LNCAP (cell line): ENCODE results near the gene EFCAB5.
A peak's percentile ranks its signal among the peaks of the same experiment; 100 is the strongest.

Experiments used
- TF ChIP-seq, protein P1 (sequence below): fragments of 450-650 bp; IDR thresholded peaks from 2 replicates; pipeline ENCODE4 v1.5.1; 2017; ENCODE audit warnings: mild to moderate bottlenecking

The EFCAB5 gene

DNA sequence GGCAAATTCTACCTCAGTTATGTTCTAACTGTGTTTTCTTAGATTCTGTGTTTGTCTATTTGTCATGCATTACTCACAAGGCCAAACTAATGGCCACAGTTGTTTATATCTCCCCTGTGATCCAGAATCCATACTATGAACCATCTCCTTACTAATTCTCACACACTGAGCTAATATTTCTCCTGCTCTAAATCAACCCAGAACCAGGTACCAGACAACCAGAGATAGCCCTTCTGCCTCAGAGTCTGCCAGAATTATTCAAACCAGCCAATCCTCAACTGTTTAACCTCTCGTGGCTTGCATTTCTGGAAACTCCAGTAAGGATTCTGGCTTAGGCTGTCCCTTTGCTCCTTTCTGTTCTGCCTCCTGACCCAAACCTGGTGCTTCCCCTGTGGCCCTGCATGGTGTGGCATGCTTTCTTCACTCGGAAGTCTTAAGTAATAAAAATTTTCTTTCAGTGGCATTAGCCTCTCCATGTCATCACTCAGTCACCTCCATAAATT lies 59.4 kb downstream of the EFCAB5 start:
- TF ChIP-seq, protein P1, sequence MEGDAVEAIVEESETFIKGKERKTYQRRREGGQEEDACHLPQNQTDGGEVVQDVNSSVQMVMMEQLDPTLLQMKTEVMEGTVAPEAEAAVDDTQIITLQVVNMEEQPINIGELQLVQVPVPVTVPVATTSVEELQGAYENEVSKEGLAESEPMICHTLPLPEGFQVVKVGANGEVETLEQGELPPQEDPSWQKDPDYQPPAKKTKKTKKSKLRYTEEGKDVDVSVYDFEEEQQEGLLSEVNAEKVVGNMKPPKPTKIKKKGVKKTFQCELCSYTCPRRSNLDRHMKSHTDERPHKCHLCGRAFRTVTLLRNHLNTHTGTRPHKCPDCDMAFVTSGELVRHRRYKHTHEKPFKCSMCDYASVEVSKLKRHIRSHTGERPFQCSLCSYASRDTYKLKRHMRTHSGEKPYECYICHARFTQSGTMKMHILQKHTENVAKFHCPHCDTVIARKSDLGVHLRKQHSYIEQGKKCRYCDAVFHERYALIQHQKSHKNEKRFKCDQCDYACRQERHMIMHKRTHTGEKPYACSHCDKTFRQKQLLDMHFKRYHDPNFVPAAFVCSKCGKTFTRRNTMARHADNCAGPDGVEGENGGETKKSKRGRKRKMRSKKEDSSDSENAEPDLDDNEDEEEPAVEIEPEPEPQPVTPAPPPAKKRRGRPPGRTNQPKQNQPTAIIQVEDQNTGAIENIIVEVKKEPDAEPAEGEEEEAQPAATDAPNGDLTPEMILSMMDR = no peak

DNA sequence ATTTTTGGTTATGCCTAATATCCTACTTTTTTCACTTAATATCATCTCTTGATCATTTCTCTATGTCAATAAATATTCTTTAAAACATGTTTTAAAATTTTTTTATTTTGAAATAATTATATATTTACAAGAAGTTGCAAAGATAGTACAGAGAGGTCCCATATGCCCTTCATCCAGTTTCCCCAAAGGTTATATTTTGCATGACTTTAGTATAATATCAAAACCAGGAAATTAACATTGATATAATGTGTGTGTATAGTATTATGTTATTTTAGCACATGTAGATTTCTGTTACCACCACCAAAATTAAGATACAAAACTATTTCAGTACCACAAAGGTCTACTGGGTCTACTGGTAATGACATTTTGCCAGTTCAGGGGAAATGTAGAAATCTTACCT lies 60.7 kb downstream of the EFCAB5 start:
- TF ChIP-seq, protein P1 = no peak

DNA sequence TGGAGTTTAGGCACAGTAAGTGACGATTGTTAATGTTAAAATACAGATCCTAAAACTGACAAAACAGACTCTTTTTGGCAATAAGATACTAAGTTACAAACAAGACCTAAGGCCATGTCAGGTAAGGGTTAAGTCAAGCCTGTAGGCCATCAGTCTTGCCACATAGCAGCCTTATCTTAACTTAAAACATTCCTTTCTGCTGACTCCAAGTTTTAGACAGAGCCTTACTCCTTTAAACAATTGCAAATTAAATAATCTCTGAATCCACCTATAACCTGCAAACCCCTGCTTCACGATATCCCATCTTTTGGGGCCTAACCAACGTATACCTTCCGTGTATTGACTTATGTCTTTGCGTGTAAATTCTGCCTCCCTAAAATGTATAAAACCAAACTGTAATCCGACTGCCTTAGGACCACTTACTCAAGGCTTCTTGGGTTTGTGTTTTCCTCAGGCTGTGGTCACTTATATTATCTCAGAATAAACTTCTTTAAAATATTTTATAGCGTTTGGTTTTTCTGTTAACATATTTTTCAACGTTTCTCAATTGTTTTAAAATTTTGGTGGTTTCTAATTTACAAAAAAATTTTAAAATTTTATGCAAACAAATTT lies 64.4 kb downstream of the EFCAB5 start:
- TF ChIP-seq, protein P1 = no peak

DNA sequence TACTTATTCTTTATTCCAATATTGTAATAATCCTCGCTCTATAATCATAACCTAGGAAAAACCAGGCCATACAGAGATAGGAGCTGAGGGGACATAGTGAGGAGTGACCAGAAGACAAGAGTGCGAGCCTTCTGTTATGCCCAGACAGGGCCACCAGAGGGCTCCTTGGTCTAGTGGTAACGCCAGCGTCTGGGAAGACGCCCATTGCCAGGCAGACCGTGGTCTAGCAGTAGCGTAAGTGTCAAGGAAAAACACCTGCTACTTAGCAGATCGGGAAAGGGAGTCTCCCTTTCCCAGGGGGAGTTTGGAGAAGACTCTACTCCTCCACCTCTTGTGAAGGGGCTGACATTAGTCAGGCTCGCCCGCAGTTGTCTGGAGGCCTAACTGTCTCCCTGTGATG lies 70.5 kb downstream of the EFCAB5 start:
- TF ChIP-seq, protein P1 = peak; percentile 28; the same call in 1 of the 2 replicates

DNA sequence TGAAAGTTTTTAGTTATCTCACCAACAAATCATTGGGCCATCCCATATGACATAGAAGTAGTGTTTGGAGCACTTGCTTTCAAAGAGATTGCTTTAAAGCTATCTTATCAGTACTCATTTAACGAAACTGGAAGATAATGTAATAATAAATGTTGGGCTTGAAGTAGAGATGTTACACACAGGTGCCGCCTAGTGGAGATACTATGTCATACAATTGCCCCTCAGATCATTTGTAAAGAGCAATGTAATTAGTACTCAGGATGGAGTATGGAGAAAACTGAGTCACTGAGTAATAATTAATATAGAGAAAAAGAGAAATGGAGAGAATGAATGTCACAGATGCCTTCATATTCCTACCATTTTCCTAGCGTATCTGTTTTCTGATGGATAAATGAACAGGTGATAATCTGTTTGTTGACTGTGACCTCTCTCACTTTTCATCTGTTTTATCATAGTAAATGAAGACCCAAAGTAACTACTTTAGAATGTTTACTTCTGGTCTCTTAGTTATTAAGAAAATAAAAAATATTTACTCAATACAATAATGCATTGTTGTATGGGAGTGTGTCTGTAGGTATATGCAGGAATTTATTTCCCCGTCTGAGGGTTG lies 80.4 kb downstream of the EFCAB5 start:
- TF ChIP-seq, protein P1 = peak; percentile 87

DNA sequence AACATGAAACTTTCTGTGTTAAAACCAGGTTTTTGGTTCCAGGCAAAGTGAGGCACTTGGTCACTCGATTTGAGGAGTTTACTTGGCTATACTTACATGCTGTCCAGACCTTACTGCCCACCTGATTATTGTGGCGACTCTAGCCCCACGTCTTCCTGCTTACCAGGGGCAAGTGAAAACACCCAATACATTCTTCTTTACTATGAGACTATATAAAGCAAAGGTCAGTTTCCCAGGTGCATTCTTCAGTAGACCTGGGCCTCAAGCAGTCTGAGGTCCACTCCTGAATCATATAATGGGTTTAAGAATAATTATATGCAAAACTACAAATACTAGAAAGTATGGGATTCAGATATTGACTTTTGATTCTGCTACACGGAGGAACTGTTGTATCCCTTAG lies 86.2 kb downstream of the EFCAB5 start:
- TF ChIP-seq, protein P1 = no peak

DNA sequence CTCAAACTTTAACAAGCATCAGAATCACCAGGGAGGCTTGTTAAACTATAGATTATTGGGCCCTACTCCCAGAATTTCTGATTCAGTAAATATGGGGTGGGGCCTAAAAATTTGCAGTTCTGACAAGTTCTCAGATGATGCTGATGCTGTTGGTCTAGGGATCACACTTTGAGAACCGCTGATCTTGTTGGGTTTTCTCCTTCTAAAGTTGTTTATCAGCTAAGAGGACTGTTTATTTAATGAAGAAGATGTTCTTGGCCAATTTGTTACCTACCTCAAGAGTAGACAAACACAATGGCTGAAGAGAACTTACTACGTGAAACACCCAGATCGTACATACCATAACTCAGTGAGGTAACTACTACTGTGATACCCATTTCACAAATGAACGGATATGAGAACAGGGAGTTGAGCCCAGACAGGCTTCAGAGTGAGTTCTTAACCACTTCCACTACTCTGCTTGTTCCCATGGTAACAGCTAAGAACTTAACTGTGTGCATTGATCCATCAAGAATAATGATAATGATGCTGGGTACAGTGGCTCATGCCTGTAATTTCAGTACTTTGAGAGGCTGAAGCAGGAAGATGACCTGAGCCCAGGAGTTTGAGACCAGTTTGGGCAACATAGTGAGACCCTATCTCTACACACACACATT lies 89.9 kb downstream of the EFCAB5 start:
- TF ChIP-seq, protein P1 = no peak
